Measurements from ENCODE around the gene ARAF.
A peak's percentile ranks its signal among the peaks of the same experiment; 100 is the strongest.

The ARAF gene

DNA sequence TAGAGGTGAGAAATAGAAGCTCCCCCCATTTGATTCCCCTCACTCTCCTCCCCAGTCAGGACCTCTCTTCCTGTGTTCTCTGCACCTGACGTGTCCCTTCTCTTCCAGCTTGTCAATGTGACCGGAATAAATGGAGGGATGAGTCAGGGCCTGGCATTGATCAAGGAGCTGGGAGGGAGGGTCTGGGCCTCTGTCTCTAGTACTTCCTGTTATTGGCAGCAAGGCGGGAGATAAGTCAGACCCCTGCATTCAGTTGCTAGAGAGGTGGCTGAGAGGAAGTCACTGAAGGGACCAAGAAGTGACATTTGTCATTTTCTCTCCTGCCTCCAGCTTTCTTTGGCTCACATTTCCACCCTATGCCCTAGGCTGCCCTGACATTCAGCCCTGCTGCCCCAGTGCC, 42.9 kb upstream of the ARAF start:
- H3K4me2 ChIP-seq (ENCODE audit: low read length): no peak overlapping the region
- H3K9ac ChIP-seq: no peak overlapping the region
- no peaks in the 10 kb centered on the region for H3K4me1 ChIP-seq
- H3K36me3 ChIP-seq (ENCODE audit: control insufficient read depth, insufficient read depth, low read length): no peaks in the 10 kb centered on the region
- H3K27ac ChIP-seq: no peak overlapping the region
- H3K4me3 ChIP-seq (ENCODE audit: low read depth, low read length): no peak overlapping the region
- no peaks in the 10 kb centered on the region for H3K9me3 ChIP-seq (ENCODE audit: control insufficient read depth, low read length)
- no peaks in the 10 kb centered on the region for H3K27me3 ChIP-seq (ENCODE audit: control insufficient read depth, insufficient read depth, low read length)
- no peak overlapping the region for H2AFZ ChIP-seq
- TF ChIP-seq, protein P1, sequence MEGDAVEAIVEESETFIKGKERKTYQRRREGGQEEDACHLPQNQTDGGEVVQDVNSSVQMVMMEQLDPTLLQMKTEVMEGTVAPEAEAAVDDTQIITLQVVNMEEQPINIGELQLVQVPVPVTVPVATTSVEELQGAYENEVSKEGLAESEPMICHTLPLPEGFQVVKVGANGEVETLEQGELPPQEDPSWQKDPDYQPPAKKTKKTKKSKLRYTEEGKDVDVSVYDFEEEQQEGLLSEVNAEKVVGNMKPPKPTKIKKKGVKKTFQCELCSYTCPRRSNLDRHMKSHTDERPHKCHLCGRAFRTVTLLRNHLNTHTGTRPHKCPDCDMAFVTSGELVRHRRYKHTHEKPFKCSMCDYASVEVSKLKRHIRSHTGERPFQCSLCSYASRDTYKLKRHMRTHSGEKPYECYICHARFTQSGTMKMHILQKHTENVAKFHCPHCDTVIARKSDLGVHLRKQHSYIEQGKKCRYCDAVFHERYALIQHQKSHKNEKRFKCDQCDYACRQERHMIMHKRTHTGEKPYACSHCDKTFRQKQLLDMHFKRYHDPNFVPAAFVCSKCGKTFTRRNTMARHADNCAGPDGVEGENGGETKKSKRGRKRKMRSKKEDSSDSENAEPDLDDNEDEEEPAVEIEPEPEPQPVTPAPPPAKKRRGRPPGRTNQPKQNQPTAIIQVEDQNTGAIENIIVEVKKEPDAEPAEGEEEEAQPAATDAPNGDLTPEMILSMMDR (IDR thresholded peaks at IDR 0.05): no peak
- H3K79me2 ChIP-seq: no peaks in the 10 kb centered on the region

DNA sequence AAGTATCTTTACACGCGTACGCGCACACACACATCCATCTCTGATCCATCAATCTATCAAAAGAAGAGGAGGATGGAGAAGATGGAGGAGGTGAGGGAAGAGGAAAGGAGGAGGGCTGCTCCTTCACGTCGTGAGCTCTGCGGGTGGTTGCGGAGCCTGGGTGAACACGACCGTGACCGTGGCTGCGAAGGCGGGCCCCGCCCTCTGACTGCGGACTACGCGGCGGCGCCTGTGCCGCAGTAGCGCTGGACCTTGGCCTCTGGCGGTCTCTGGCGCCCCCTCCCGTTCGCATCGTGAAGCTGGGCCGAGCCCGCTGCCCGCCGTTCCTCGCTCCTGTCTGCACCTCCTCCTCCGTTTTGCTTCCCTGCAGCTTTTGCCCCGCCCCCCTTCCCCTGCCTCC, 37.7 kb upstream of the ARAF start:
- H3K36me3 ChIP-seq (ENCODE audit: control insufficient read depth, insufficient read depth, low read length): no peaks in the 10 kb centered on the region
- H3K4me3 ChIP-seq (ENCODE audit: low read depth, low read length): peak overlapping the region; percentile 49
- H3K4me2 ChIP-seq (ENCODE audit: low read length): peak overlapping the region; percentile 65
- no peak overlapping the region for H3K27ac ChIP-seq
- H2AFZ ChIP-seq: peak overlapping the region; percentile 98
- H3K79me2 ChIP-seq: no peaks in the 10 kb centered on the region
- H3K9ac ChIP-seq: no peak overlapping the region
- H3K9me3 ChIP-seq (ENCODE audit: control insufficient read depth, low read length): no peaks in the 10 kb centered on the region
- H3K27me3 ChIP-seq (ENCODE audit: control insufficient read depth, insufficient read depth, low read length): no peaks in the 10 kb centered on the region
- no peaks in the 10 kb centered on the region for H3K4me1 ChIP-seq
- TF ChIP-seq, protein P1 (IDR thresholded peaks at IDR 0.05): peak; percentile 72

DNA sequence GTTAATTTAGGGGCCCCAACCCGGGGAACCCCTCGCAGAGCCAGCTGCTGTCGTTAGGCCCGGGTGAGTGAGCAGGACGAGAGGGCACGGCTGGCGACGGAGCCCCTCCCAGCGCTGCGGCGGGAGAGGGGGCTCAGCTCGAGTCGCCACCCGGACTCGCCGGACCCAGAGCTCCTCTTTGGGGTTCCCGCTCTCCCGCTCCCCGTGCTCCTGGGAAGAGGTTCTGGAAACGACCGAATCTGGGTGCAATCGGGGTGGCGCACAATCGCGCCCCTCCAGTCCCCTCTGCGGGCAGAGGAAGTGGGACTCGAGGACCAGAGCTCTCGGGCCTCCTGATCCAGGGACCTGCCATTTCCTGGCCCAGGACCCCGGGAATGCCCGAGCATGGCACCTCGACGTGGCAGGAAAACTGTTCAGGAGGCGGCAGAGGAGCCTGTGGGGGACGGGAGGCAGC, 37.3 kb upstream of the ARAF start:
- peak overlapping the region; percentile 65 for H3K4me2 ChIP-seq (ENCODE audit: low read length)
- no peaks in the 10 kb centered on the region for H3K4me1 ChIP-seq
- no peaks in the 10 kb centered on the region for H3K36me3 ChIP-seq (ENCODE audit: control insufficient read depth, insufficient read depth, low read length)
- peak overlapping the region; percentile 49 for H3K4me3 ChIP-seq (ENCODE audit: low read depth, low read length)
- peak overlapping the region; percentile 98 for H2AFZ ChIP-seq
- no peaks in the 10 kb centered on the region for H3K27me3 ChIP-seq (ENCODE audit: control insufficient read depth, insufficient read depth, low read length)
- H3K27ac ChIP-seq: no peak overlapping the region
- TF ChIP-seq, protein P1 (IDR thresholded peaks at IDR 0.05): peak; percentile 8
- H3K79me2 ChIP-seq: no peaks in the 10 kb centered on the region
- H3K9ac ChIP-seq: no peak overlapping the region
- H3K9me3 ChIP-seq (ENCODE audit: control insufficient read depth, low read length): no peaks in the 10 kb centered on the region

DNA sequence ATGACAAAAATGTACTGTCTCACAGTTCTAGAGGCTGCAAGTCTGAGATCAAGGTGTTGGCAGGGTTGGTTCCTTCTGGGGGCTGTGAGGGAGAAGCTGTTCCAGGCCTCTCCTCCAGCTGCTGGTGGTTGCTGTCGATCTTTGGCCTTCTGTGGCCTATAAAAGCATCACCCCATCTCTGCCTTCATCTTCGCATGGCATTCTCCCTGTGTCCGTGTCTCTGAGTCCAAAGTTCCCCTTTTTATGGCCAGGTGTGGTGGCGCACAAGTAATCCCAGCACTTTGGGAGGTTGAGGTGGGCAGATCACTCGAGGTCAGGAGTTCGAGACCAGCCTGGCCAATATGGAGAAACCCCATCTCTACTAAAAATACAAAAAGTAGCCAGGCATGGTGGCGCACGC, 31.5 kb upstream of the ARAF start:
- H3K9me3 ChIP-seq (ENCODE audit: control insufficient read depth, low read length): no peaks in the 10 kb centered on the region
- H3K9ac ChIP-seq: no peak overlapping the region
- no peak overlapping the region for H3K4me2 ChIP-seq (ENCODE audit: low read length)
- no peak overlapping the region for H3K27ac ChIP-seq
- no peak overlapping the region for H3K4me3 ChIP-seq (ENCODE audit: low read depth, low read length)
- TF ChIP-seq, protein P1 (IDR thresholded peaks at IDR 0.05): no peak
- H2AFZ ChIP-seq: no peak overlapping the region
- no peaks in the 10 kb centered on the region for H3K4me1 ChIP-seq
- no peaks in the 10 kb centered on the region for H3K36me3 ChIP-seq (ENCODE audit: control insufficient read depth, insufficient read depth, low read length)
- H3K79me2 ChIP-seq: no peaks in the 10 kb centered on the region
- H3K27me3 ChIP-seq (ENCODE audit: control insufficient read depth, insufficient read depth, low read length): no peaks in the 10 kb centered on the region

DNA sequence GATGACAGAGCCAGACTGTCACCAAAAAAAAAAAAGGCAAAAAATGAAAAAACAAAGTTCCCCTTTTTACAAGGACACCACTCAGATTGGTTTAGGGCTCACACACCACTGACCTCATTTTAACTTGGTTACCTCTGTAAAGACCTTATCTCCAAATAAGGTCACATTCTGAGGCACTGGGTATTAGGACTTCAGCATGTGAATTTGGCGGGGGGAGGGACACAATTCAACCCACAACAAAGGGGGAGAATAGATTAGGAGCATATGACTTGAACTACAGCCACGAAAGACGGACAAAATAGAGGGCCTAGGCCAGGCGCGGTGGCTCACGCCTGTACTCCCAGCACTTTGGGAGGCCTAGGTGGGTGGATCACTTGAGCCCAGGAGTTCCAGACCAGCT, 31.0 kb upstream of the ARAF start:
- H3K9me3 ChIP-seq (ENCODE audit: control insufficient read depth, low read length): no peaks in the 10 kb centered on the region
- H3K9ac ChIP-seq: no peak overlapping the region
- no peaks in the 10 kb centered on the region for H3K27me3 ChIP-seq (ENCODE audit: control insufficient read depth, insufficient read depth, low read length)
- no peaks in the 10 kb centered on the region for H3K36me3 ChIP-seq (ENCODE audit: control insufficient read depth, insufficient read depth, low read length)
- H3K4me2 ChIP-seq (ENCODE audit: low read length): no peak overlapping the region
- TF ChIP-seq, protein P1 (IDR thresholded peaks at IDR 0.05): no peak
- no peak overlapping the region for H3K27ac ChIP-seq
- H3K4me3 ChIP-seq (ENCODE audit: low read depth, low read length): no peak overlapping the region
- no peaks in the 10 kb centered on the region for H3K79me2 ChIP-seq
- no peak overlapping the region for H2AFZ ChIP-seq
- H3K4me1 ChIP-seq: no peaks in the 10 kb centered on the region

Data from parathyroid adenoma (tissue), 2 donors.